CD4-positive, alpha-beta memory T cell (primary cell): Measurements from ENCODE around the gene ZFYVE9. TPM values are rescaled to one million over a fixed set of nuclear protein-coding genes. Genes with fewer than 3 reads are reported as not detected.

Experiments
- CTCF ChIA-PET: fragments of 350-600 bp; sonication (Branson Sonifier 250); formaldehyde crosslinking; loops from one replicate; lab custom pipeline; 2021; ENCODE audit warnings: inconsistent platforms; ENCODE audit not compliant: partially characterized antibody; lab: Charles Lee
- POLR2A ChIA-PET: fragments of 350-600 bp; sonication (Branson Sonifier 250); formaldehyde crosslinking; loops from one replicate; lab custom pipeline; 2021; ENCODE audit not compliant: partially characterized antibody; lab: Charles Lee
- DNase-seq, 5 donors: peaks; one replicate each; pipeline versions ENCODE4 v3.0.0 to v3.0.0-alpha.2; 2020 to 2022; ENCODE audit warnings: mixed read lengths in 1 of 5
- H3K27ac ChIP-seq: one replicate; pipeline ENCODE4 v1.7.0; 2013; ENCODE audit warnings: low read depth, low read length
- H3K27me3 ChIP-seq: 2 replicates; pipeline ENCODE4 v1.7.0; 2013; ENCODE audit warnings: mild to moderate bottlenecking, low read length, moderate library complexity; ENCODE audit not compliant: insufficient read depth
- H3K36me3 ChIP-seq: 2 replicates; pipeline ENCODE4 v1.7.0; 2013; ENCODE audit warnings: mild to moderate bottlenecking, low read length, moderate library complexity; ENCODE audit not compliant: insufficient read depth
- H3K4me1 ChIP-seq: 2 replicates; pipeline ENCODE4 v1.7.0; 2013; ENCODE audit warnings: mild to moderate bottlenecking, low read length, moderate library complexity; ENCODE audit not compliant: insufficient read depth
- H3K4me3 ChIP-seq, 2 donors: one replicate each; pipeline ENCODE4 v1.7.0; 2013; ENCODE audit warnings: low read length in 2 of 2, mild to moderate bottlenecking in 1 of 2
- H3K9me3 ChIP-seq, 2 donors: one replicate each; pipeline ENCODE4 v1.7.0; 2013; ENCODE audit warnings: low read length in 2 of 2, control low read depth in 1 of 2; ENCODE audit not compliant: control insufficient read depth in 1 of 2
- H3K27ac Mint-ChIP-seq, 7 donors: one replicate each; pipeline ENCODE4 v1.8.0; 2020 to 2021; ENCODE audit warnings: mixed read lengths in 7 of 7, mild to moderate bottlenecking in 6 of 7, inconsistent platforms in 3 of 7, moderate library complexity in 3 of 7
- H3K27me3 Mint-ChIP-seq, 2 donors: one replicate each; pipeline ENCODE4 v1.8.0; 2020 to 2021; ENCODE audit warnings: mixed read lengths in 2 of 2
- H3K36me3 Mint-ChIP-seq, 2 donors: one replicate each; pipeline ENCODE4 v1.8.0; 2020 to 2021; ENCODE audit warnings: mixed read lengths in 2 of 2, inconsistent platforms in 1 of 2, mild to moderate bottlenecking in 1 of 2
- H3K4me1 Mint-ChIP-seq, 4 donors: one replicate each; pipeline ENCODE4 v1.8.0; 2020 to 2021; ENCODE audit warnings: mixed read lengths in 4 of 4, mild to moderate bottlenecking in 1 of 4
- H3K4me3 Mint-ChIP-seq, 8 donors: one replicate each; pipeline ENCODE4 v1.8.0; 2020 to 2021; ENCODE audit warnings: mixed read lengths in 8 of 8, mild to moderate bottlenecking in 7 of 8, moderate library complexity in 6 of 8, inconsistent platforms in 3 of 8
- H3K9me3 Mint-ChIP-seq, 8 donors: one replicate each; pipeline ENCODE4 v1.8.0; 2020 to 2021; ENCODE audit warnings: mixed read lengths in 8 of 8, mild to moderate bottlenecking in 5 of 8, inconsistent platforms in 3 of 8, moderate library complexity in 1 of 8
- intact Hi-C: fragments of 100-400 bp; cut with micrococcal nuclease; formaldehyde crosslinking; loops from one replicate; pipeline ENCODE4 v1.15.1; 2023
- polyA plus RNA-seq, 2 donors: library from polyadenylated mRNA; unstranded; fragments of 300-500 nt; fragmentation: Illumina TruSeq; gene quantifications; one replicate each; pipeline ENCODE4 v1.2.3, GENCODE V29; 2021
- total RNA-seq, 2 experiments: library from RNA; stranded (reverse); gene quantifications; one replicate each; pipeline ENCODE4 v1.2.3, GENCODE V29; 2021

The ZFYVE9 gene
- total and polyA plus RNA-seq, 4 experiments from 2014 or later = 0.60 to 12.8 (median 7.0) TPM

GRCh38 chr1:52364235-52364839, 222.4 kb downstream of the ZFYVE9 start:
- Histone ChIP-seq H3K9me3 (no peaks in the 10 kb centered on the region), H3K27me3 (no peaks in the 10 kb centered on the region), H3K27ac (peak overlapping the region; percentile 78), H3K4me1 (peaks cover 32% of the 10 kb centered on the region), H3K36me3 (peaks cover 35% of the 10 kb centered on the region), H3K4me3 (no peak overlapping the region)
- Mint-ChIP-seq H3K27ac (peak overlapping the region; percentile 75 to 95 (median 81)), H3K36me3 (peaks cover 18 to 48% of the 10 kb centered on the region in 2 donors), H3K4me1 (peaks cover 20 to 56% (median 41%) of the 10 kb centered on the region in 4 donors), H3K9me3 (peaks cover 0 to 4% (median 0%) of the 10 kb centered on the region in 8 donors), H3K27me3 (no peaks in the 10 kb centered on the region), H3K4me3 (peak overlapping the region; percentile 68 to 97 (median 90))
- ChIA-PET POLR2A (interaction anchor here (1.2 to 3.3 kb wide), 5 partner anchors 12 to 237 kb away, joined by 3 to 68 read pairs (median 6); partner anchors contain the start of genes ORC1 and PRPF38A), CTCF (interaction anchor here (1.4 kb wide), 1 partner anchor 322 kb away, joined by 3 read pairs; no protein-coding TSS in a partner anchor)
- no peak for DNase-seq
- intact Hi-C loops = no loop called here

- Mint-ChIP-seq H3K4me1 (peaks cover 20 to 56% (median 41%) of the 10 kb centered on the region in 4 donors), H3K36me3 (peaks cover 13 to 40% of the 10 kb centered on the region in 2 donors), H3K27ac (peak overlapping the region; percentile 90 to 97 (median 95)), H3K9me3 (peaks cover 0 to 4% (median 0%) of the 10 kb centered on the region in 8 donors), H3K27me3 (no peaks in the 10 kb centered on the region), H3K4me3 (peak overlapping the region; percentile 90 to 97 (median 92))
- peak overlapping the region; percentile 78 for H3K27ac ChIP-seq
- intact Hi-C loops = loop anchor here (1.0 to 5.0 kb wide), 3 partner anchors 224 to 333 kb away; partner anchors contain the start of gene KTI12
- no peaks in the 10 kb centered on the region for H3K27me3 ChIP-seq
- POLR2A ChIA-PET = interaction anchor here (0.7 to 3.3 kb wide), 17 partner anchors 9 to 361 kb away, joined by 3 to 68 read pairs (median 5); partner anchors contain the start of genes ORC1, PRPF38A, TXNDC12 and ZYG11B
- H3K4me3 ChIP-seq = peak overlapping the region; percentile 31 to 88
- no peaks in the 10 kb centered on the region for H3K9me3 ChIP-seq
- H3K4me1 ChIP-seq = peaks cover 32% of the 10 kb centered on the region
- H3K36me3 ChIP-seq = peaks cover 26% of the 10 kb centered on the region
- peak in 1 of 5 donors; percentile 51 for DNase-seq
- CTCF ChIA-PET = interaction anchor here (1.4 kb wide), 1 partner anchor 322 kb away, joined by 3 read pairs; no protein-coding TSS in a partner anchor
Measured at GRCh38 chr1:52365071-52365745, 223.3 kb downstream of the ZFYVE9 start.

GRCh38 chr1:52365746-52366516, 224.0 kb downstream of the ZFYVE9 start, which contains the start of gene CC2D1B:
CC2D1B (minus strand) TSS chr1:52366205; CDS start chr1:52364620, 1,585 bp downstream.
- peak within 1 kb of the TSS; percentile 78 for H3K27ac ChIP-seq
- H3K27me3 ChIP-seq = no peaks in the 10 kb centered on the region
- Mint-ChIP-seq H3K4me3 (peak within 1 kb of the TSS; percentile 90 to 97 (median 92)), H3K4me1 (peaks cover 20 to 56% (median 41%) of the 10 kb centered on the region in 4 donors), H3K27ac (peak within 1 kb of the TSS; percentile 90 to 97 (median 95)), H3K36me3 (peaks cover 13 to 35% of the 10 kb centered on the region in 2 donors), H3K9me3 (peaks cover 0 to 4% (median 0%) of the 10 kb centered on the region in 8 donors), H3K27me3 (no peaks in the 10 kb centered on the region)
- peak; percentile 98 to 100 (median 100) for DNase-seq
- peaks cover 32% of the 10 kb centered on the region for H3K4me1 ChIP-seq
- H3K4me3 ChIP-seq = peak within 1 kb of the TSS; percentile 53 to 88
- ChIA-PET CTCF (interaction anchor here (1.4 kb wide), 1 partner anchor 321 kb away, joined by 3 read pairs; no protein-coding TSS in a partner anchor), POLR2A (interaction anchor here (0.7 to 3.3 kb wide), 22 partner anchors 10 to 362 kb away, joined by 3 to 68 read pairs (median 4); partner anchors contain the start of genes KTI12, ORC1, PRPF38A and TXNDC12)
- H3K9me3 ChIP-seq = no peaks in the 10 kb centered on the region
- H3K36me3 ChIP-seq = peaks cover 19% of the 10 kb centered on the region
- intact Hi-C loops = loop anchor here (1.0 to 5.0 kb wide), 8 partner anchors 38 to 334 kb away; partner anchors contain the start of genes BTF3L4, KTI12, ORC1 and PRPF38A

GRCh38 chr1:52366517-52366827, 224.6 kb downstream of the ZFYVE9 start:
- H3K4me1 Mint-ChIP-seq = peaks cover 20 to 56% (median 40%) of the 10 kb centered on the region in 4 donors
- no peak for DNase-seq
- Histone ChIP-seq H3K27ac (peak overlapping the region; percentile 78), H3K4me1 (peaks cover 32% of the 10 kb centered on the region), H3K27me3 (no peaks in the 10 kb centered on the region), H3K36me3 (peaks cover 14% of the 10 kb centered on the region), H3K4me3 (peak overlapping the region; percentile 53 to 88), H3K9me3 (no peaks in the 10 kb centered on the region)
- H3K27me3 Mint-ChIP-seq = no peaks in the 10 kb centered on the region
- H3K9me3 Mint-ChIP-seq = peaks cover 0 to 4% (median 0%) of the 10 kb centered on the region in 8 donors
- CTCF ChIA-PET = no interaction called here
- POLR2A ChIA-PET = interaction anchor here (0.7 to 3.3 kb wide), 13 partner anchors 17 to 361 kb away, joined by 3 to 68 read pairs (median 7); partner anchors contain the start of genes KTI12, ORC1, PRPF38A and TXNDC12
- peaks cover 8 to 31% of the 10 kb centered on the region in 2 donors for H3K36me3 Mint-ChIP-seq
- intact Hi-C loops = loop anchor here (1.0 to 5.0 kb wide), 7 partner anchors 38 to 334 kb away; partner anchors contain the start of genes BTF3L4, KTI12, ORC1 and PRPF38A
- peak overlapping the region; percentile 86 to 97 (median 91) for H3K4me3 Mint-ChIP-seq
- H3K27ac Mint-ChIP-seq = peak overlapping the region; percentile 61 to 95 (median 93)

GRCh38 chr1:52367272-52367671, 225.4 kb downstream of the ZFYVE9 start:
- CTCF ChIA-PET = interaction anchor here (0.9 to 2.7 kb wide), 3 partner anchors 10 to 201 kb away, joined by 3 to 12 read pairs (median 3); partner anchors contain the start of genes ORC1 and PRPF38A
- peak overlapping the region in 4 of 8 donors; percentile 39 to 97 (median 74) for H3K4me3 Mint-ChIP-seq
- H3K27me3 Mint-ChIP-seq = no peaks in the 10 kb centered on the region
- POLR2A ChIA-PET = interaction anchor here (1.0 to 3.3 kb wide), 7 partner anchors 18 to 361 kb away, joined by 3 to 68 read pairs (median 3); partner anchors contain the start of genes ORC1, PRPF38A and TUT4
- Histone ChIP-seq H3K4me3 (no peak overlapping the region), H3K27me3 (no peaks in the 10 kb centered on the region), H3K27ac (no peak overlapping the region), H3K36me3 (peaks cover 6% of the 10 kb centered on the region), H3K9me3 (no peaks in the 10 kb centered on the region), H3K4me1 (peaks cover 32% of the 10 kb centered on the region)
- H3K27ac Mint-ChIP-seq = peak overlapping the region in 1 of 7 donors; percentile 95
- peaks cover 20 to 48% (median 35%) of the 10 kb centered on the region in 4 donors for H3K4me1 Mint-ChIP-seq
- intact Hi-C loops = loop anchor here (2.0 to 5.0 kb wide), 3 partner anchors 186 to 335 kb away; partner anchors contain the start of genes KTI12 and TUT4
- peaks cover 0 to 2% (median 0%) of the 10 kb centered on the region in 8 donors for H3K9me3 Mint-ChIP-seq
- H3K36me3 Mint-ChIP-seq = peaks cover under 1 to 23% of the 10 kb centered on the region in 2 donors
- no peak for DNase-seq
